Stimulated activated CD8-positive, alpha-beta memory T cell treated with anti-CD3 and anti-CD28 coated beads, Interleukin-15, amount 100 ng/mL, for 1 hour (primary cell): Measurements from ENCODE around the gene ACER3.
"Not testable (repeated sequence)": the region's sequence is repeated elsewhere in the genome, so short reads cannot be mapped to it uniquely, and the experiment has no call there.

Source experiments
- DNase-seq: peaks from one replicate; pipeline ENCODE4 v3.0.0-alpha.2; 2020; ENCODE audit warnings: low read depth

Gene ACER3

GRCh38 chr11:76919887-76920746, 59.4 kb downstream of the ACER3 start:
- peak; percentile 40 for DNase-seq

GRCh38 chr11:76927160-76927559, 66.4 kb downstream of the ACER3 start:
- no peak for DNase-seq

GRCh38 chr11:76935042-76935441, 74.3 kb downstream of the ACER3 start:
- DNase-seq, result no peak

- no peak for DNase-seq
These were observed 78.5 kb downstream of the ACER3 start for GRCh38 chr11:76939219-76939631.

- no peak for DNase-seq
These were observed 83.5 kb downstream of the ACER3 start for GRCh38 chr11:76944225-76944624.

- DNase-seq, result no peak
These were observed 85.5 kb downstream of the ACER3 start for GRCh38 chr11:76946223-76946622.

- no peak for DNase-seq
These were observed 86.5 kb downstream of the ACER3 start for GRCh38 chr11:76947190-76947589.

GRCh38 chr11:76947800-76948199, 87.1 kb downstream of the ACER3 start:
- no peak for DNase-seq

- DNase-seq, result no peak
These were observed 94.9 kb downstream of the ACER3 start for GRCh38 chr11:76955459-76956114.

- no peak for DNase-seq
These were observed 102.1 kb downstream of the ACER3 start for GRCh38 chr11:76962583-76963416.

- not testable (repeated sequence) for DNase-seq
These were observed 102.9 kb downstream of the ACER3 start for GRCh38 chr11:76963417-76964168.

- no peak for DNase-seq
These were observed 111.3 kb downstream of the ACER3 start for GRCh38 chr11:76972051-76972450.

GRCh38 chr11:76974179-76974891, 113.6 kb downstream of the ACER3 start:
- no peak for DNase-seq

- no peak for DNase-seq
These were observed 114.8 kb downstream of the ACER3 start for GRCh38 chr11:76975513-76975912.

- DNase-seq, result no peak
These were observed 117.1 kb downstream of the ACER3 start for GRCh38 chr11:76977791-76978190.

GRCh38 chr11:76978239-76978638, 117.5 kb downstream of the ACER3 start:
- DNase-seq, result no peak

GRCh38 chr11:76978818-76979217, 118.1 kb downstream of the ACER3 start:
- DNase-seq, result no peak

- DNase-seq, result no peak
These were observed 119.5 kb downstream of the ACER3 start for GRCh38 chr11:76980196-76980595.

- DNase-seq, result no peak
These were observed 124.0 kb downstream of the ACER3 start for GRCh38 chr11:76984743-76985142.

- DNase-seq, result no peak
These were observed 126.5 kb downstream of the ACER3 start for GRCh38 chr11:76987203-76987602.

- DNase-seq, result no peak
These were observed 129.9 kb downstream of the ACER3 start for GRCh38 chr11:76990628-76991027.
